ENCODE data around the gene ALKBH3. TPM values are rescaled to one million over a fixed set of nuclear protein-coding genes. Genes with fewer than 3 reads are reported as not detected.

The ALKBH3 gene
- total RNA-seq, 1 experiment from 2014 or later, result 36.7 TPM

GRCh38 chr11:43916621-43917020 is 36.0 kb downstream of the ALKBH3 start:
- no peak overlapping the region for H3K4me2 ChIP-seq (ENCODE audit: low read length)
- peaks cover 0 to 14% of the 10 kb centered on the region in 2 experiments; a peak in 2 of 4 replicates for H3K4me1 ChIP-seq (ENCODE audit: control insufficient read depth in 1 of 2, insufficient read depth in 2 of 2, low read length in 2 of 2)
- H3K9ac ChIP-seq (ENCODE audit: low read length), result no peak overlapping the region
- no peaks in the 10 kb centered on the region for H3K9me2 ChIP-seq (ENCODE audit: insufficient read depth)
- ChIA-PET CTCF (no interaction called here), POLR2A (no interaction called here), RAD21 (ENCODE audit: low non-redundant PET in 1 of 2, low total read pairs in 2 of 2, uncharacterized antibody in 2 of 2, unreplicated experiment in 2 of 2) (no interaction called here)
- no peaks in the 10 kb centered on the region for H3K27me3 ChIP-seq (ENCODE audit: insufficient read depth, low read length)
- ATAC-seq, result no peak
- no peaks in the 10 kb centered on the region for H3K79me2 ChIP-seq (ENCODE audit: insufficient read depth, low read length)
- no peaks in the 10 kb centered on the region for H4K20me1 ChIP-seq (ENCODE audit: insufficient read depth)
- no peaks in the 10 kb centered on the region for H3K9me3 ChIP-seq (ENCODE audit: control insufficient read depth in 1 of 2, insufficient read depth in 1 of 2, low read depth in 1 of 2, low read length in 2 of 2)
- no peak for DNase-seq (ENCODE audit: low read depth, low spot score)
- no peaks in the 10 kb centered on the region for H3K36me3 ChIP-seq (ENCODE audit: control insufficient read depth in 1 of 2, insufficient read depth in 2 of 2, low read length in 2 of 2)
- TF ChIP-seq EZH2 (IDR thresholded peaks at IDR 0.05), result no peak
- TF ChIP-seq ZNF274 (IDR thresholded peaks at IDR 0.05; ENCODE audit: low read depth, low read length), result no peak
- no peak for TF ChIP-seq SRF (IDR thresholded peaks at IDR 0.05; ENCODE audit: low read depth)
- TF ChIP-seq CBX3 (IDR thresholded peaks at IDR 0.05; ENCODE audit: low read depth), result no peak
- no peak for TF ChIP-seq EGR1 (IDR thresholded peaks at IDR 0.05; ENCODE audit: low read depth)
- no peak for TF ChIP-seq ELF1 (IDR thresholded peaks at IDR 0.05; ENCODE audit: borderline replicate concordance, low read depth)
- TF ChIP-seq MAX (IDR thresholded peaks at IDR 0.05), result no peak
- no peak for TF ChIP-seq FOSL1 (IDR thresholded peaks at IDR 0.05; ENCODE audit: low read depth)
- TF ChIP-seq JUND (IDR thresholded peaks at IDR 0.05), result no peak
- no peak for TF ChIP-seq POLR2AphosphoS5 (IDR thresholded peaks at IDR 0.05; ENCODE audit: low read depth, low read length)
- no peak for TF ChIP-seq POLR2A (IDR thresholded peaks at IDR 0.05; ENCODE audit: borderline replicate concordance, extremely low read depth, insufficient read depth, insufficient read length)
- no peak overlapping the region for H2AFZ ChIP-seq (ENCODE audit: low read depth, low read length, poor library complexity, severe bottlenecking)
- H3K4me3 ChIP-seq (replicated peaks in 1 of 2; ENCODE audit: low read depth in 1 of 2, low read length in 2 of 2), result no peak overlapping the region
- intact Hi-C loops (cut with micrococcal nuclease), result no loop called here
- no peak overlapping the region for H3K27ac ChIP-seq (ENCODE audit: low read depth, low read length)
- BruUV-seq (replicated peaks), result no TSS peak

GRCh38 chr11:43917851-43918250 is 37.2 kb downstream of the ALKBH3 start:
- Histone ChIP-seq H3K27me3 (ENCODE audit: insufficient read depth, low read length) (no peaks in the 10 kb centered on the region), H2AFZ (ENCODE audit: low read depth, low read length, poor library complexity, severe bottlenecking) (no peak overlapping the region), H3K4me1 (ENCODE audit: control insufficient read depth in 1 of 2, insufficient read depth in 2 of 2, low read length in 2 of 2) (peaks cover 0 to 14% of the 10 kb centered on the region in 2 experiments; a peak in 2 of 4 replicates), H3K36me3 (ENCODE audit: control insufficient read depth in 1 of 2, insufficient read depth in 2 of 2, low read length in 2 of 2) (no peaks in the 10 kb centered on the region), H3K4me3 (replicated peaks in 1 of 2; ENCODE audit: low read depth in 1 of 2, low read length in 2 of 2) (no peak overlapping the region), H3K27ac (ENCODE audit: low read depth, low read length) (no peak overlapping the region), H3K9me3 (ENCODE audit: control insufficient read depth in 1 of 2, insufficient read depth in 1 of 2, low read depth in 1 of 2, low read length in 2 of 2) (no peaks in the 10 kb centered on the region), H3K79me2 (ENCODE audit: insufficient read depth, low read length) (no peaks in the 10 kb centered on the region), H3K4me2 (ENCODE audit: low read length) (no peak overlapping the region), H3K9ac (ENCODE audit: low read length) (no peak overlapping the region), H3K9me2 (ENCODE audit: insufficient read depth) (no peaks in the 10 kb centered on the region), H4K20me1 (ENCODE audit: insufficient read depth) (no peaks in the 10 kb centered on the region)
- CTCF ChIA-PET, result no interaction called here
- no peak for DNase-seq (ENCODE audit: low read depth, low spot score)
- RAD21 ChIA-PET (ENCODE audit: low non-redundant PET in 1 of 2, low total read pairs in 2 of 2, uncharacterized antibody in 2 of 2, unreplicated experiment in 2 of 2), result no interaction called here
- no peak for ATAC-seq
- intact Hi-C loops (cut with micrococcal nuclease), result no loop called here
- POLR2A ChIA-PET, result no interaction called here
- BruUV-seq (replicated peaks), result no TSS peak
- TF ChIP-seq POLR2A (IDR thresholded peaks at IDR 0.05; ENCODE audit: borderline replicate concordance, extremely low read depth, insufficient read depth, insufficient read length), result no peak
- TF ChIP-seq CTCF (IDR thresholded peaks at IDR 0.05 in 2 of 3, conservative IDR thresholded peaks at IDR 0.05 in 1 of 3; ENCODE audit: borderline replicate concordance in 1 of 3, insufficient read depth in 1 of 3, low read depth in 2 of 3, low read length in 2 of 3), result no peak
- TF ChIP-seq REST (IDR thresholded peaks at IDR 0.05; ENCODE audit: low read depth), result no peak
- TF ChIP-seq YY1 (IDR thresholded peaks at IDR 0.05; ENCODE audit: extremely low read depth, insufficient replicate concordance, low read depth, low read length), result no peak
- no peak for TF ChIP-seq JUND (IDR thresholded peaks at IDR 0.05)
- no peak for TF ChIP-seq CEBPB (IDR thresholded peaks at IDR 0.05; ENCODE audit: low read depth)
